ENCODE data around the gene PSD4. TPM values are rescaled to one million over a fixed set of nuclear protein-coding genes. Genes with fewer than 3 reads are reported as not detected.

PSD4 gene
- polyA plus RNA-seq, 2 of the 4 experiments (the other 2 are of a cell fraction) = 5.4 to 21.6 TPM

- H3K4me1 ChIP-seq = no peaks in the 10 kb centered on the region
- H3K9me3 ChIP-seq = 0 out of 3 replicates have a peak, but pooled peaks cover 2% of the 10 kb centered on the region
- H3K4me3 ChIP-seq = no peak overlapping the region
- ATAC-seq = peak in 1 of 2 experiments; percentile 24; a peak in 2 of 6 replicates
- no peak overlapping the region for H3K4me2 ChIP-seq
- H3K27ac ChIP-seq = no peak overlapping the region
- TF ChIP-seq CEBPB (IDR thresholded peaks at IDR 0.05) (no peak), MAFK (IDR thresholded peaks at IDR 0.05; ENCODE audit: partially characterized antibody) (no peak)
- DNase-seq (ENCODE audit: low read depth in 1 of 2, low spot score in 1 of 2) = no peak
- CTCF ChIA-PET = interaction anchor here (1.7 to 3.4 kb wide), 2 partner anchors 13 to 50 kb away, joined by 6 to 42 read pairs; no protein-coding TSS in a partner anchor
- WGBS (ENCODE audit: missing lambda C conversion rate) = 36% methylated on average over 1 of the region's 1 CpG
- POLR2A ChIA-PET = no interaction called here
- no peak for FAIRE-seq
Observed at GRCh38 chr2:113149553-113150257, 24.1 kb upstream of the PSD4 start.

GRCh38 chr2:113150258-113150601 is 23.5 kb upstream of the PSD4 start:
- H3K9me3 ChIP-seq = 0 out of 3 replicates have a peak, but pooled peaks cover under 1% of the 10 kb centered on the region
- 85% methylated on average over 5 of the region's 5 CpGs for whole genome bisulfite sequencing (ENCODE audit: missing lambda C conversion rate)
- no peak for ATAC-seq
- no peak for DNase-seq (ENCODE audit: low read depth in 1 of 2, low spot score in 1 of 2)
- ChIA-PET POLR2A (no interaction called here), CTCF (interaction anchor here (0.6 to 3.4 kb wide), 3 partner anchors 13 to 78 kb away, joined by 3 to 42 read pairs (median 6); no protein-coding TSS in a partner anchor)
- H3K4me1 ChIP-seq = no peaks in the 10 kb centered on the region
- no peak for FAIRE-seq
- no peak overlapping the region for H3K4me3 ChIP-seq
- no peak overlapping the region for H3K4me2 ChIP-seq
- no peak overlapping the region for H3K27ac ChIP-seq
- TF ChIP-seq HOXA7 (CRISPR knock-in tag; IDR thresholded peaks at IDR 0.05) = no peak
- TF ChIP-seq RARB (CRISPR knock-in tag; IDR thresholded peaks at IDR 0.05) = no peak
- TF ChIP-seq CBX8 (IDR thresholded peaks at IDR 0.05) = no peak
- no peak for TF ChIP-seq CBX2 (IDR thresholded peaks at IDR 0.05; ENCODE audit: borderline replicate concordance, low read depth)
- no peak for TF ChIP-seq TP53 (CRISPR knock-in tag; IDR thresholded peaks at IDR 0.05)
- no peak for TF ChIP-seq PBX3 (IDR thresholded peaks at IDR 0.05)
- no peak for TF ChIP-seq EP300 (IDR thresholded peaks at IDR 0.05)

GRCh38 chr2:113155331-113155730 is 18.4 kb upstream of the PSD4 start:
- WGBS (ENCODE audit: missing lambda C conversion rate) = 96% methylated on average over 5 of the region's 5 CpGs
- no peak overlapping the region for H3K4me3 ChIP-seq
- FAIRE-seq (no peak), ATAC-seq (no peak), DNase-seq (ENCODE audit: low read depth in 1 of 2, low spot score in 1 of 2) (no peak)
- ChIA-PET POLR2A (interaction anchor here (2.0 kb wide), 1 partner anchor 43 kb away, joined by 7 read pairs; no protein-coding TSS in a partner anchor), CTCF (interaction anchor here (2.0 to 5.6 kb wide), 5 partner anchors 11 to 235 kb away, joined by 6 to 46 read pairs (median 7); no protein-coding TSS in a partner anchor)
- no peak overlapping the region for H3K4me2 ChIP-seq
- TF ChIP-seq GATA3 (IDR thresholded peaks at IDR 0.05; ENCODE audit: borderline replicate concordance) (no peak), FOXS1 (CRISPR knock-in tag; IDR thresholded peaks at IDR 0.05) (no peak), CHD2 (IDR thresholded peaks at IDR 0.05; ENCODE audit: low read length, partially characterized antibody) (no peak), HOXB13 (CRISPR knock-in tag; IDR thresholded peaks at IDR 0.05; ENCODE audit: low read depth) (no peak), MYC (IDR thresholded peaks at IDR 0.05; ENCODE audit: borderline replicate concordance, low read length) (no peak), EHF (CRISPR knock-in tag; IDR thresholded peaks at IDR 0.05) (no peak), KDM5A (IDR thresholded peaks at IDR 0.05) (no peak), ZC3H11A (IDR thresholded peaks at IDR 0.05) (no peak), SMC3 (IDR thresholded peaks at IDR 0.05) (no peak), HOXA7 (CRISPR knock-in tag; IDR thresholded peaks at IDR 0.05) (no peak), CHD4 (IDR thresholded peaks at IDR 0.05; ENCODE audit: borderline replicate concordance) (no peak), POLR2AphosphoS2 (conservative IDR thresholded peaks at IDR 0.05; ENCODE audit: low read length) (no peak)
- peaks cover 23% of the 10 kb centered on the region for H3K4me1 ChIP-seq
- no peaks in the 10 kb centered on the region for H3K9me3 ChIP-seq
- H3K27ac ChIP-seq = no peak overlapping the region

Data from A549 (cell line).